Activated T-cell treated with anti-CD3 and anti-CD28 coated beads, Interleukin-2, amount 50 U/mL, for 24 hours (primary cell): Measurements from ENCODE around the gene RASAL2.

Experiments
- DNase-seq: peaks from one replicate; pipeline ENCODE4 v3.0.0-alpha.2; 2020
- H3K27ac Mint-ChIP-seq: 2 replicates; pipeline ENCODE4 v1.8.0; 2020; ENCODE audit warnings: mild to moderate bottlenecking, mixed read lengths
- H3K27me3 Mint-ChIP-seq: 2 replicates; pipeline ENCODE4 v1.8.0; 2020; ENCODE audit warnings: mixed read lengths
- H3K36me3 Mint-ChIP-seq: 2 replicates; pipeline ENCODE4 v1.8.0; 2020; ENCODE audit warnings: low read depth, mixed read lengths
- H3K4me1 Mint-ChIP-seq: 2 replicates; pipeline ENCODE4 v1.8.0; 2020; ENCODE audit warnings: low read depth, mixed read lengths
- H3K4me3 Mint-ChIP-seq: 2 replicates; pipeline ENCODE4 v1.8.0; 2020; ENCODE audit warnings: mild to moderate bottlenecking, moderate library complexity, mixed read lengths
- H3K9me3 Mint-ChIP-seq: 2 replicates; pipeline ENCODE4 v1.8.0; 2020; ENCODE audit warnings: mixed read lengths

The RASAL2 gene

GRCh38 chr1:178092878-178093493 lies 918 bp upstream of the RASAL2 start:
- Mint-ChIP-seq H3K27me3 (peaks cover 81% of the 10 kb centered on the region), H3K27ac (no peak overlapping the region), H3K9me3 (peaks cover 6% of the 10 kb centered on the region), H3K36me3 (no peaks in the 10 kb centered on the region), H3K4me1 (peaks cover 17% of the 10 kb centered on the region), H3K4me3 (peak overlapping the region; percentile 67)
- no peak for DNase-seq

- H3K4me1 Mint-ChIP-seq = peaks cover 17% of the 10 kb centered on the region
- peaks cover 81% of the 10 kb centered on the region for H3K27me3 Mint-ChIP-seq
- DNase-seq = peak; percentile 58
Measured at GRCh38 chr1:178093494-178093950, 382 bp upstream of the RASAL2 start.

GRCh38 chr1:178094739-178095645 lies 1.1 kb downstream of the RASAL2 start:
- DNase-seq = no peak
- H3K4me1 Mint-ChIP-seq = peaks cover 17% of the 10 kb centered on the region
- no peaks in the 10 kb centered on the region for H3K36me3 Mint-ChIP-seq
- peaks cover 76% of the 10 kb centered on the region for H3K27me3 Mint-ChIP-seq
- H3K4me3 Mint-ChIP-seq = peak overlapping the region; percentile 41
- no peak overlapping the region for H3K27ac Mint-ChIP-seq
- peaks cover 6% of the 10 kb centered on the region for H3K9me3 Mint-ChIP-seq

More at GRCh38 chr1:178093494-178093950, 382 bp upstream of the RASAL2 start:
- Mint-ChIP-seq H3K4me3 (peak overlapping the region; percentile 67), H3K9me3 (peaks cover 6% of the 10 kb centered on the region), H3K36me3 (no peaks in the 10 kb centered on the region), H3K27ac (no peak overlapping the region)

GRCh38 chr1:178096421-178096820 lies 2.5 kb downstream of the RASAL2 start:
- no peak overlapping the region for H3K27ac Mint-ChIP-seq
- peaks cover 66% of the 10 kb centered on the region for H3K27me3 Mint-ChIP-seq
- H3K36me3 Mint-ChIP-seq = no peaks in the 10 kb centered on the region
- no peak for DNase-seq
- peaks cover 3% of the 10 kb centered on the region for H3K9me3 Mint-ChIP-seq
- peaks cover 17% of the 10 kb centered on the region for H3K4me1 Mint-ChIP-seq
- H3K4me3 Mint-ChIP-seq = no peak overlapping the region

- no peak overlapping the region for H3K4me3 Mint-ChIP-seq
- no peaks in the 10 kb centered on the region for H3K9me3 Mint-ChIP-seq
- DNase-seq = no peak
- peaks cover 48% of the 10 kb centered on the region for H3K27me3 Mint-ChIP-seq
- no peak overlapping the region for H3K27ac Mint-ChIP-seq
- no peaks in the 10 kb centered on the region for H3K36me3 Mint-ChIP-seq
- H3K4me1 Mint-ChIP-seq = peaks cover 9% of the 10 kb centered on the region
Measured at GRCh38 chr1:178098262-178098661, 4.4 kb downstream of the RASAL2 start.

GRCh38 chr1:178101266-178101630 lies 7.3 kb downstream of the RASAL2 start:
- H3K36me3 Mint-ChIP-seq = no peaks in the 10 kb centered on the region
- H3K4me3 Mint-ChIP-seq = no peak overlapping the region
- no peak for DNase-seq
- peaks cover 25% of the 10 kb centered on the region for H3K27me3 Mint-ChIP-seq
- no peaks in the 10 kb centered on the region for H3K9me3 Mint-ChIP-seq
- H3K4me1 Mint-ChIP-seq = no peaks in the 10 kb centered on the region
- no peak overlapping the region for H3K27ac Mint-ChIP-seq

- H3K27me3 Mint-ChIP-seq = peaks cover 21% of the 10 kb centered on the region
- no peaks in the 10 kb centered on the region for H3K36me3 Mint-ChIP-seq
- H3K27ac Mint-ChIP-seq = no peak overlapping the region
- no peak for DNase-seq
- no peaks in the 10 kb centered on the region for H3K4me1 Mint-ChIP-seq
- H3K4me3 Mint-ChIP-seq = no peak overlapping the region
- no peaks in the 10 kb centered on the region for H3K9me3 Mint-ChIP-seq
Measured at GRCh38 chr1:178101654-178102053, 7.8 kb downstream of the RASAL2 start.

- no peaks in the 10 kb centered on the region for H3K36me3 Mint-ChIP-seq
Measured at GRCh38 chr1:178102218-178102617, 8.3 kb downstream of the RASAL2 start.

GRCh38 chr1:178107823-178108222 lies 13.9 kb downstream of the RASAL2 start:
- H3K36me3 Mint-ChIP-seq = no peaks in the 10 kb centered on the region
- H3K4me3 Mint-ChIP-seq = no peak overlapping the region
- H3K27ac Mint-ChIP-seq = no peak overlapping the region
- no peak for DNase-seq
- no peaks in the 10 kb centered on the region for H3K27me3 Mint-ChIP-seq
- H3K9me3 Mint-ChIP-seq = no peaks in the 10 kb centered on the region
- no peaks in the 10 kb centered on the region for H3K4me1 Mint-ChIP-seq

More at GRCh38 chr1:178102218-178102617, 8.3 kb downstream of the RASAL2 start:
- no peak overlapping the region for H3K27ac Mint-ChIP-seq
- H3K4me1 Mint-ChIP-seq = no peaks in the 10 kb centered on the region
- peaks cover 16% of the 10 kb centered on the region for H3K27me3 Mint-ChIP-seq
- H3K9me3 Mint-ChIP-seq = no peaks in the 10 kb centered on the region
- DNase-seq = no peak
- no peak overlapping the region for H3K4me3 Mint-ChIP-seq

GRCh38 chr1:178109348-178110143 lies 15.6 kb downstream of the RASAL2 start:
- Mint-ChIP-seq H3K27me3 (no peaks in the 10 kb centered on the region), H3K27ac (no peak overlapping the region), H3K36me3 (no peaks in the 10 kb centered on the region), H3K4me3 (no peak overlapping the region), H3K4me1 (no peaks in the 10 kb centered on the region), H3K9me3 (no peaks in the 10 kb centered on the region)
- DNase-seq = no peak

- Mint-ChIP-seq H3K27me3 (no peaks in the 10 kb centered on the region), H3K4me3 (no peak overlapping the region), H3K9me3 (no peaks in the 10 kb centered on the region), H3K36me3 (no peaks in the 10 kb centered on the region), H3K27ac (no peak overlapping the region), H3K4me1 (no peaks in the 10 kb centered on the region)
- DNase-seq = no peak
Measured at GRCh38 chr1:178115260-178115659, 21.4 kb downstream of the RASAL2 start.

GRCh38 chr1:178118524-178118923 lies 24.6 kb downstream of the RASAL2 start:
- no peaks in the 10 kb centered on the region for H3K9me3 Mint-ChIP-seq

GRCh38 chr1:178119628-178120027 lies 25.7 kb downstream of the RASAL2 start:
- H3K27ac Mint-ChIP-seq = no peak overlapping the region
- H3K4me3 Mint-ChIP-seq = no peak overlapping the region
- H3K36me3 Mint-ChIP-seq = no peaks in the 10 kb centered on the region
- H3K27me3 Mint-ChIP-seq = no peaks in the 10 kb centered on the region
- DNase-seq = no peak
- no peaks in the 10 kb centered on the region for H3K9me3 Mint-ChIP-seq
- H3K4me1 Mint-ChIP-seq = no peaks in the 10 kb centered on the region

More at GRCh38 chr1:178118524-178118923, 24.6 kb downstream of the RASAL2 start:
- Mint-ChIP-seq H3K4me3 (no peak overlapping the region), H3K36me3 (no peaks in the 10 kb centered on the region), H3K27ac (no peak overlapping the region), H3K27me3 (no peaks in the 10 kb centered on the region), H3K4me1 (no peaks in the 10 kb centered on the region)
- DNase-seq = no peak

GRCh38 chr1:178120088-178120487 lies 26.2 kb downstream of the RASAL2 start:
- DNase-seq = no peak
- Mint-ChIP-seq H3K9me3 (no peaks in the 10 kb centered on the region), H3K4me1 (no peaks in the 10 kb centered on the region), H3K36me3 (no peaks in the 10 kb centered on the region), H3K4me3 (no peak overlapping the region), H3K27ac (no peak overlapping the region), H3K27me3 (no peaks in the 10 kb centered on the region)
